ENCODE data around the gene DYNC2H1. TPM values are rescaled to one million over a fixed set of nuclear protein-coding genes. Genes with fewer than 3 reads are reported as not detected.

The DYNC2H1 gene, protein sequence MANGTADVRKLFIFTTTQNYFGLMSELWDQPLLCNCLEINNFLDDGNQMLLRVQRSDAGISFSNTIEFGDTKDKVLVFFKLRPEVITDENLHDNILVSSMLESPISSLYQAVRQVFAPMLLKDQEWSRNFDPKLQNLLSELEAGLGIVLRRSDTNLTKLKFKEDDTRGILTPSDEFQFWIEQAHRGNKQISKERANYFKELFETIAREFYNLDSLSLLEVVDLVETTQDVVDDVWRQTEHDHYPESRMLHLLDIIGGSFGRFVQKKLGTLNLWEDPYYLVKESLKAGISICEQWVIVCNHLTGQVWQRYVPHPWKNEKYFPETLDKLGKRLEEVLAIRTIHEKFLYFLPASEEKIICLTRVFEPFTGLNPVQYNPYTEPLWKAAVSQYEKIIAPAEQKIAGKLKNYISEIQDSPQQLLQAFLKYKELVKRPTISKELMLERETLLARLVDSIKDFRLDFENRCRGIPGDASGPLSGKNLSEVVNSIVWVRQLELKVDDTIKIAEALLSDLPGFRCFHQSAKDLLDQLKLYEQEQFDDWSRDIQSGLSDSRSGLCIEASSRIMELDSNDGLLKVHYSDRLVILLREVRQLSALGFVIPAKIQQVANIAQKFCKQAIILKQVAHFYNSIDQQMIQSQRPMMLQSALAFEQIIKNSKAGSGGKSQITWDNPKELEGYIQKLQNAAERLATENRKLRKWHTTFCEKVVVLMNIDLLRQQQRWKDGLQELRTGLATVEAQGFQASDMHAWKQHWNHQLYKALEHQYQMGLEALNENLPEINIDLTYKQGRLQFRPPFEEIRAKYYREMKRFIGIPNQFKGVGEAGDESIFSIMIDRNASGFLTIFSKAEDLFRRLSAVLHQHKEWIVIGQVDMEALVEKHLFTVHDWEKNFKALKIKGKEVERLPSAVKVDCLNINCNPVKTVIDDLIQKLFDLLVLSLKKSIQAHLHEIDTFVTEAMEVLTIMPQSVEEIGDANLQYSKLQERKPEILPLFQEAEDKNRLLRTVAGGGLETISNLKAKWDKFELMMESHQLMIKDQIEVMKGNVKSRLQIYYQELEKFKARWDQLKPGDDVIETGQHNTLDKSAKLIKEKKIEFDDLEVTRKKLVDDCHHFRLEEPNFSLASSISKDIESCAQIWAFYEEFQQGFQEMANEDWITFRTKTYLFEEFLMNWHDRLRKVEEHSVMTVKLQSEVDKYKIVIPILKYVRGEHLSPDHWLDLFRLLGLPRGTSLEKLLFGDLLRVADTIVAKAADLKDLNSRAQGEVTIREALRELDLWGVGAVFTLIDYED (N-terminal part only)
- total RNA-seq (2014; rRNA removed) = 20.4 and 28.9 TPM in 2 replicates
- Bru-seq, nascent RNA = percentile 72 among the genes with signal in this experiment
- BruChase-seq, experiment 1, labeled RNA remaining after a 6-hour chase = percentile 57 among the genes with signal in this experiment
- BruChase-seq, experiment 2, labeled RNA remaining after a 2-hour chase = percentile 70 among the genes with signal in this experiment
- long read RNA-seq, partial matches to known transcripts = 6 of 12 reads
- long read RNA-seq, other reads (novel, unspliced or antisense) = 6 of 12 reads

DNA sequence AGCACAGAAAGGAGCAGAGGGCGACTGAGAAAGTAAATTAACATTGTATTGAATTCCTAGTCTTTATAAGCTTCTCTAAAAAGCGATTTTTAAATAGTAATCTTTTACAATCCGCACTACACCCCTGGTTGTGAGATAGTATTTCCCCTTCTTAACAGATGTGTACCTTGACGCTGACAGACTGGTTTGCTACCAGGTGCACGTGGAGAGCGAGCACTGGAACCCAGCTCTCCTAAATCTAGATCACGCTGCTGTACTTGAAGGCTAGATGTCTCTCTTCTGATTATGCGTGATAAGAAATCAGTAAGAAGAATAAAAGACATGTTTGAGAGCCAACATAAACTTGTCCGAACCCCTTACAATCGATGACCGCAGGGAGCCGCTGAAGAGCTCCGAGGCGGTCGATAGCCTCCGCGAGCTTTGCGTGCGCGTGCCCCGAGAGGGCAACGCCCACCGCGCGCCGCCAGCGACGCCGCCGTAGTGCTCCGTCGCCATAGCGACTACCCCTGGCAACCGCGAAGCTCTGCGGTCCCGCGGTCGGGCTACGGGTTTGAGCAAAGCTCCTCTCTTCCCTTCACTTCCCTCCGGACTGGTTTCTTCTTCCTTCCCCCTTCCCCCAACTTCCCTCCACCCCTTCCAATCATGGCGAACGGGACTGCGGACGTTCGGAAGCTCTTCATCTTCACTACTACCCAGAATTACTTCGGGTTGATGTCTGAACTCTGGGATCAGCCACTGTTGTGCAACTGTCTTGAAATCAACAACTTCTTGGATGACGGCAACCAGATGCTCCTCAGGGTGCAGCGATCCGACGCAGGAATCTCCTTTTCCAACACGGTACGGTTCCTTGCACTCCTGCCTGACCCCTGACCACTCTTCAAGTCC is at the start of gene DYNC2H1:
TSS of gene DYNC2H1 (plus strand) at position 494 of the 885 bp plus-strand sequence. CDS start at position 643, 149 bp downstream.
- CTCF ChIA-PET = interaction anchor here (0.5 to 1.3 kb wide), 6 partner anchors 8 to 1006 kb away, joined by 3 to 11 read pairs (median 5); no protein-coding TSS in a partner anchor
- Histone ChIP-seq H3K9me3 (ENCODE audit: low read length) (no peaks in the 10 kb centered on the region), H2AFZ (ENCODE audit: low read length) (peak within 1 kb of the TSS; percentile 99), H3K27me3 (ENCODE audit: low read length) (no peaks in the 10 kb centered on the region), H3K4me3 (ENCODE audit: low read length) (peak within 1 kb of the TSS; percentile 88), H3K4me2 (ENCODE audit: low read length) (peak within 1 kb of the TSS; percentile 94), H3K27ac (ENCODE audit: low read length) (peak within 1 kb of the TSS; percentile 35), H3K79me2 (ENCODE audit: low read length) (peaks cover 34% of the 10 kb centered on the region), H3F3A (ENCODE audit: low read length, unreplicated experiment) (no peaks in the 10 kb centered on the region), H3K9ac (ENCODE audit: low read length) (peak within 1 kb of the TSS; percentile 70), H3K36me3 (ENCODE audit: low read depth, low read length) (0 out of 2 replicates have a peak, but pooled peaks cover 4% of the 10 kb centered on the region), H3K9me2 (replicated peaks; ENCODE audit: low read length) (no peaks in the 10 kb centered on the region), H3K4me1 (ENCODE audit: insufficient read depth, low read length) (peaks cover 29% of the 10 kb centered on the region), H4K20me1 (ENCODE audit: low read length) (no peaks in the 10 kb centered on the region)
- intact Hi-C loops (cut with micrococcal nuclease) = loop anchor here (1.0 kb wide), 1 partner anchor 17 kb away; the partner anchor contains the start of gene DCUN1D5
- POLR2A ChIA-PET (ENCODE audit: unreplicated experiment) = interaction anchor here (0.6 to 1.7 kb wide), 4 partner anchors 17 to 323 kb away, joined by 3 to 16 read pairs (median 5); partner anchors contain the start of gene DCUN1D5
- peak; percentile 99 for DNase-seq
- BruUV-seq (replicated peaks) = TSS peak; percentile 27
- ATAC-seq = peak; percentile 94
- TF ChIP-seq, protein P1, sequence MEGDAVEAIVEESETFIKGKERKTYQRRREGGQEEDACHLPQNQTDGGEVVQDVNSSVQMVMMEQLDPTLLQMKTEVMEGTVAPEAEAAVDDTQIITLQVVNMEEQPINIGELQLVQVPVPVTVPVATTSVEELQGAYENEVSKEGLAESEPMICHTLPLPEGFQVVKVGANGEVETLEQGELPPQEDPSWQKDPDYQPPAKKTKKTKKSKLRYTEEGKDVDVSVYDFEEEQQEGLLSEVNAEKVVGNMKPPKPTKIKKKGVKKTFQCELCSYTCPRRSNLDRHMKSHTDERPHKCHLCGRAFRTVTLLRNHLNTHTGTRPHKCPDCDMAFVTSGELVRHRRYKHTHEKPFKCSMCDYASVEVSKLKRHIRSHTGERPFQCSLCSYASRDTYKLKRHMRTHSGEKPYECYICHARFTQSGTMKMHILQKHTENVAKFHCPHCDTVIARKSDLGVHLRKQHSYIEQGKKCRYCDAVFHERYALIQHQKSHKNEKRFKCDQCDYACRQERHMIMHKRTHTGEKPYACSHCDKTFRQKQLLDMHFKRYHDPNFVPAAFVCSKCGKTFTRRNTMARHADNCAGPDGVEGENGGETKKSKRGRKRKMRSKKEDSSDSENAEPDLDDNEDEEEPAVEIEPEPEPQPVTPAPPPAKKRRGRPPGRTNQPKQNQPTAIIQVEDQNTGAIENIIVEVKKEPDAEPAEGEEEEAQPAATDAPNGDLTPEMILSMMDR (conservative IDR thresholded peaks at IDR 0.05; ENCODE audit: low read depth, low read length) = peak; percentile 69
- no peak for TF ChIP-seq EZH2phosphoT487 (IDR thresholded peaks at IDR 0.05; ENCODE audit: borderline replicate concordance, low read length)

DNA sequence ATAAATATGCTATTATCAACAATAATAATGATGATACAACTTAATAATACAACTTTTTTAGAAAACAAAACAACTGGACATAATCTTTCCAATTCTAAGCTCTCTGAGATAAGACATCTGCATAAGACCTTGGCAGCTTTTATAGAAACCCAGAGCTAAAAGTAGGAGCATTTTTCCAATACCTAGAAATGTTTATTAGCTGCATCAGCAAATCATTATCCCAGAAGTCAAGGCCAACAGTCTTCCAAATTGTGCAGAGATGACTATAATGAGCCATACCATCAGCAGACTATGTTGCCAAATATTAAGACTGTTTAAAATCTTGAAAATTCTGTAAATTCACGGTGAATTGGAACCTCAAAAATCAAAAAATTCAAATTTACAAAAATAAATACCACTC is 47.6 kb upstream of the DYNC2H1 start:
- no peaks in the 10 kb centered on the region for H3K27me3 ChIP-seq (ENCODE audit: low read length)
- no peaks in the 10 kb centered on the region for H3F3A ChIP-seq (ENCODE audit: low read length, unreplicated experiment)
- peaks cover 60% of the 10 kb centered on the region for H3K36me3 ChIP-seq (ENCODE audit: low read depth, low read length)
- H3K4me3 ChIP-seq (ENCODE audit: low read length) = no peak overlapping the region
- H3K9ac ChIP-seq (ENCODE audit: low read length) = no peak overlapping the region
- intact Hi-C loops (cut with micrococcal nuclease) = no loop called here
- ATAC-seq (no peak), DNase-seq (no peak)
- H2AFZ ChIP-seq (ENCODE audit: low read length) = no peak overlapping the region
- no peak overlapping the region for H3K4me2 ChIP-seq (ENCODE audit: low read length)
- H3K9me2 ChIP-seq (replicated peaks; ENCODE audit: low read length) = no peaks in the 10 kb centered on the region
- no peaks in the 10 kb centered on the region for H3K4me1 ChIP-seq (ENCODE audit: insufficient read depth, low read length)
- BruUV-seq (replicated peaks) = no TSS peak
- no peaks in the 10 kb centered on the region for H4K20me1 ChIP-seq (ENCODE audit: low read length)
- ChIA-PET CTCF (no interaction called here), POLR2A (ENCODE audit: unreplicated experiment) (no interaction called here)
- TF ChIP-seq EZH2 (IDR thresholded peaks at IDR 0.05; ENCODE audit: low read length, unreplicated experiment) (no peak), EZH2phosphoT487 (IDR thresholded peaks at IDR 0.05; ENCODE audit: borderline replicate concordance, low read length) (no peak)
- TF ChIP-seq, protein P1 (conservative IDR thresholded peaks at IDR 0.05; ENCODE audit: low read depth, low read length) = no peak
- H3K79me2 ChIP-seq (ENCODE audit: low read length) = no peaks in the 10 kb centered on the region
- H3K27ac ChIP-seq (ENCODE audit: low read length) = no peak overlapping the region
- H3K9me3 ChIP-seq (ENCODE audit: low read length) = no peaks in the 10 kb centered on the region

Measured in PC-3 (cell line).